ENCODE results near the gene PEMT.

The PEMT gene

GRCh38 chr17:17511881-17512858, 79.3 kb downstream of the PEMT start:
- DNase-seq, result no peak

GRCh38 chr17:17511293-17511741, 80.2 kb downstream of the PEMT start:
- no peak for DNase-seq

GRCh38 chr17:17510456-17511292, 80.8 kb downstream of the PEMT start:
- DNase-seq, result no peak

- no peak for DNase-seq
Measured at GRCh38 chr17:17509601-17510425, 81.7 kb downstream of the PEMT start.

GRCh38 chr17:17508646-17509591, 82.6 kb downstream of the PEMT start:
- no peak for DNase-seq

- DNase-seq, result no peak
Measured at GRCh38 chr17:17508019-17508535, 83.4 kb downstream of the PEMT start.

- DNase-seq, result no peak
Measured at GRCh38 chr17:17507465-17508011, 84.0 kb downstream of the PEMT start.

GRCh38 chr17:17506893-17507464, 84.5 kb downstream of the PEMT start:
- DNase-seq, result no peak

GRCh38 chr17:17506181-17506741, 85.2 kb downstream of the PEMT start:
- no peak for DNase-seq

GRCh38 chr17:17505610-17506171, 85.8 kb downstream of the PEMT start:
- no peak for DNase-seq

GRCh38 chr17:17505151-17505550, 86.4 kb downstream of the PEMT start:
- DNase-seq, result no peak

- no peak for DNase-seq
Measured at GRCh38 chr17:17504341-17505140, 87.0 kb downstream of the PEMT start.

- DNase-seq, result no peak
Measured at GRCh38 chr17:17503566-17504130, 87.9 kb downstream of the PEMT start.

GRCh38 chr17:17502741-17503565, 88.6 kb downstream of the PEMT start:
- no peak for DNase-seq

- no peak for DNase-seq
Measured at GRCh38 chr17:17500999-17501605, 90.4 kb downstream of the PEMT start.

- DNase-seq, result no peak
Measured at GRCh38 chr17:17499402-17500145, 91.9 kb downstream of the PEMT start.

Data from NK-92 treated with Interleukin-12 subunit alpha and Interleukin-12 subunit beta, amount 100 ng/mL, for 24 hours (cell line).